A673 (cell line): ENCODE results near the gene SAA1.

Experiments
- CTCF ChIP-seq: fragments of 300-800, 200-600 bp; sonication (generic); conservative IDR thresholded peaks from 2 replicates; pipeline ENCODE4 v1.5.1; 2017; ENCODE audit warnings: low read depth, mild to moderate bottlenecking, antibody characterized with exemption, low read length, moderate library complexity, mixed read lengths
- EZH2 ChIP-seq: fragments of 200-600 bp; sonication (generic); IDR thresholded peaks from 2 replicates; pipeline ENCODE4 v1.6.1; 2017; ENCODE audit warnings: borderline replicate concordance, low read depth, mild to moderate bottlenecking, mixed read lengths, antibody characterized with exemption, low read length; ENCODE audit not compliant: poor library complexity, severe bottlenecking

GRCh38 chr11:18315893-18316292 is 49.8 kb downstream of the SAA1 start:
- TF ChIP-seq CTCF (no peak), EZH2 (no peak)
